ENCODE results near the gene FTMT. TPM values are rescaled to one million over a fixed set of nuclear protein-coding genes. Genes with fewer than 3 reads are reported as not detected.

Gene FTMT
- total and polyA plus RNA-seq, 7 donors, result not detected

- no peak for DNase-seq
- intact Hi-C loops (cut with DNase I), result no loop called here
- WGBS, 2 donors, result 87 to 94% methylated on average over 1 of the region's 1 CpG
- H3K27me3 ChIP-seq, result no peaks in the 10 kb centered on the region
- no peaks in the 10 kb centered on the region for H3K4me1 ChIP-seq
- no peaks in the 10 kb centered on the region for H3K36me3 ChIP-seq
- TF ChIP-seq POLR2A (IDR thresholded peaks at IDR 0.05), result no peak
- TF ChIP-seq POLR2AphosphoS5 (IDR thresholded peaks at IDR 0.05), result no peak
- TF ChIP-seq EP300 (IDR thresholded peaks at IDR 0.05), result no peak
- no peak for TF ChIP-seq CTCF (IDR thresholded peaks at IDR 0.05)
- no peak overlapping the region for H3K27ac ChIP-seq
- no peak overlapping the region for H3K4me3 ChIP-seq
- H3K9me3 ChIP-seq, result no peaks in the 10 kb centered on the region
Measured at GRCh38 chr5:121833617-121834016, 18.1 kb upstream of the FTMT start.

GRCh38 chr5:121834021-121834420 lies 17.7 kb upstream of the FTMT start:
- Histone ChIP-seq H3K4me3 (no peak overlapping the region), H3K27me3 (no peaks in the 10 kb centered on the region), H3K9me3 (no peaks in the 10 kb centered on the region), H3K36me3 (no peaks in the 10 kb centered on the region), H3K4me1 (no peaks in the 10 kb centered on the region), H3K27ac (no peak overlapping the region)
- WGBS, 2 donors, result 85 to 90% methylated on average over 2 of the region's 2 CpGs
- DNase-seq, result no peak
- intact Hi-C loops (cut with DNase I), result no loop called here
- TF ChIP-seq CTCF (IDR thresholded peaks at IDR 0.05), result no peak
- TF ChIP-seq POLR2AphosphoS5 (IDR thresholded peaks at IDR 0.05), result no peak
- no peak for TF ChIP-seq EP300 (IDR thresholded peaks at IDR 0.05)
- TF ChIP-seq POLR2A (IDR thresholded peaks at IDR 0.05), result no peak

- no peak for TF ChIP-seq EP300 (IDR thresholded peaks at IDR 0.05)
- TF ChIP-seq POLR2A (IDR thresholded peaks at IDR 0.05), result no peak
- TF ChIP-seq CTCF (IDR thresholded peaks at IDR 0.05), result no peak
- TF ChIP-seq POLR2AphosphoS5 (IDR thresholded peaks at IDR 0.05), result no peak
- intact Hi-C loops (cut with DNase I), result no loop called here
- no peak for DNase-seq
Measured at GRCh38 chr5:121841892-121842291, 9.8 kb upstream of the FTMT start.

GRCh38 chr5:121850272-121850671 lies 1.4 kb upstream of the FTMT start:
- no peaks in the 10 kb centered on the region for H3K27me3 ChIP-seq
- no peak overlapping the region for H3K27ac ChIP-seq
- no peaks in the 10 kb centered on the region for H3K36me3 ChIP-seq
- peaks cover 0 to 4% (median 0%) of the 10 kb centered on the region in 4 donors for H3K9me3 ChIP-seq
- 86 to 90% methylated on average over 4 of the region's 4 CpGs for WGBS, 2 donors
- intact Hi-C loops (cut with DNase I), result no loop called here
- no peaks in the 10 kb centered on the region for H3K4me1 ChIP-seq
- H3K4me3 ChIP-seq, result no peak overlapping the region
- DNase-seq, result no peak
- TF ChIP-seq EP300 (IDR thresholded peaks at IDR 0.05) (no peak), CTCF (IDR thresholded peaks at IDR 0.05) (no peak), POLR2AphosphoS5 (IDR thresholded peaks at IDR 0.05) (no peak), POLR2A (IDR thresholded peaks at IDR 0.05) (no peak)

More at GRCh38 chr5:121841892-121842291, 9.8 kb upstream of the FTMT start:
- H3K27ac ChIP-seq, result no peak overlapping the region
- no peak overlapping the region for H3K4me3 ChIP-seq
- H3K36me3 ChIP-seq, result no peaks in the 10 kb centered on the region
- no peaks in the 10 kb centered on the region for H3K27me3 ChIP-seq
- no peaks in the 10 kb centered on the region for H3K9me3 ChIP-seq
- H3K4me1 ChIP-seq, result no peaks in the 10 kb centered on the region

- DNase-seq, result no peak
- no peaks in the 10 kb centered on the region for H3K4me1 ChIP-seq
- TF ChIP-seq EP300 (IDR thresholded peaks at IDR 0.05) (no peak), POLR2AphosphoS5 (IDR thresholded peaks at IDR 0.05) (no peak), POLR2A (IDR thresholded peaks at IDR 0.05) (no peak), CTCF (IDR thresholded peaks at IDR 0.05) (no peak)
- H3K36me3 ChIP-seq, result no peaks in the 10 kb centered on the region
- no peaks in the 10 kb centered on the region for H3K27me3 ChIP-seq
- WGBS, 2 donors, result 70 to 78% methylated on average over 2 of the region's 2 CpGs
- H3K9me3 ChIP-seq, result peaks cover 0 to 4% (median 0%) of the 10 kb centered on the region in 4 donors
- intact Hi-C loops (cut with DNase I), result no loop called here
- H3K27ac ChIP-seq, result no peak overlapping the region
- no peak overlapping the region for H3K4me3 ChIP-seq
Measured at GRCh38 chr5:121853850-121854249, 2.2 kb downstream of the FTMT start.

All from sigmoid colon (tissue), 7 donors.